GM12892 (cell line): Measurements from ENCODE around the gene PTPN14.

Experiments used
- POLR2A ChIP-seq: IDR thresholded peaks from 2 replicates; pipeline ENCODE4 v1.6.1; 2011; ENCODE audit warnings: low read depth, low read length, control low read depth
- POLR2AphosphoS5 ChIP-seq: IDR thresholded peaks from 2 replicates; pipeline ENCODE4 v1.6.1; 2011; ENCODE audit warnings: low read depth, low read length, control low read depth
- TAF1 ChIP-seq: IDR thresholded peaks from 2 replicates; pipeline ENCODE4 v1.6.1; 2011; ENCODE audit warnings: low read depth, mild to moderate bottlenecking, control low read depth, low read length, borderline replicate concordance

DNA sequence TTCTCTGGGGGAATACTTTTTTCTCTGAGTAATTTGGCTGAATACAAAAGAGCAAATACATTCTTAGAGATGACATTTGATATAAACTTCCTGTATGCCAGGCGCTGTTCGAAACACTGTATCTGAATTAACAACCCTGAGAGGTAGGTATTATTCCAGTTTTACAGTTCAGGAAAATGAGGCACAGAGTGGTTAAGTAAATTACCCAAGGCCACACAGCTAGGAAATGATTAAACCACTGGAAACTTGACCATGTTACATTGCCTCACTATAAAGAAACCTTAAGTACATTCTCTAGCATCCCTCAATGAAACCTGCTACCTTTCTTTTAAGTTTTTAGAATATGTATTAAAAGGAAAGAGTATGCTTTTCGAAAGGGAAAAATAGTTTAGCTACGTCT, 215.8 kb downstream of the PTPN14 start:
- no peak for TF ChIP-seq TAF1
- no peak for TF ChIP-seq POLR2AphosphoS5
- TF ChIP-seq POLR2A: no peak
